ENCODE results near the gene PLA2G12A.

The PLA2G12A gene

GRCh38 chr4:109729718-109730618, at the start of gene PLA2G12A:
TSS of gene PLA2G12A (minus strand) at chr4:109730070. CDS start at chr4:109729809, 261 bp downstream.
- no peaks in the 10 kb centered on the region for H3K27me3 ChIP-seq (replicated peaks; ENCODE audit: control insufficient read depth, insufficient read depth, low read length)
- peak within 1 kb of the TSS; percentile 99 for H3K4me3 ChIP-seq (ENCODE audit: low read length)
- no peaks in the 10 kb centered on the region for H3K36me3 ChIP-seq (ENCODE audit: control insufficient read depth, insufficient read depth, low read length, severe bottlenecking)
- peaks cover 12% of the 10 kb centered on the region for H3K4me1 ChIP-seq (ENCODE audit: control insufficient read depth, insufficient read depth, low read length)
- no peaks in the 10 kb centered on the region for H3K9me3 ChIP-seq (ENCODE audit: control insufficient read depth, low read length)
- peak; percentile 81 for DNase-seq (ENCODE audit: low read depth)
- peak within 1 kb of the TSS; percentile 95 for H3K9ac ChIP-seq (ENCODE audit: low read length)

GRCh38 chr4:109764789-109765402, 35.0 kb upstream of the PLA2G12A start:
- Histone ChIP-seq H3K9ac (ENCODE audit: low read length) (no peak overlapping the region), H3K4me3 (ENCODE audit: low read length) (no peak overlapping the region), H3K4me1 (ENCODE audit: control insufficient read depth, insufficient read depth, low read length) (no peaks in the 10 kb centered on the region), H3K9me3 (ENCODE audit: control insufficient read depth, low read length) (no peaks in the 10 kb centered on the region), H3K27me3 (replicated peaks; ENCODE audit: control insufficient read depth, insufficient read depth, low read length) (no peaks in the 10 kb centered on the region), H3K36me3 (ENCODE audit: control insufficient read depth, insufficient read depth, low read length, severe bottlenecking) (no peaks in the 10 kb centered on the region)
- no peak for DNase-seq (ENCODE audit: low read depth)

DNA sequence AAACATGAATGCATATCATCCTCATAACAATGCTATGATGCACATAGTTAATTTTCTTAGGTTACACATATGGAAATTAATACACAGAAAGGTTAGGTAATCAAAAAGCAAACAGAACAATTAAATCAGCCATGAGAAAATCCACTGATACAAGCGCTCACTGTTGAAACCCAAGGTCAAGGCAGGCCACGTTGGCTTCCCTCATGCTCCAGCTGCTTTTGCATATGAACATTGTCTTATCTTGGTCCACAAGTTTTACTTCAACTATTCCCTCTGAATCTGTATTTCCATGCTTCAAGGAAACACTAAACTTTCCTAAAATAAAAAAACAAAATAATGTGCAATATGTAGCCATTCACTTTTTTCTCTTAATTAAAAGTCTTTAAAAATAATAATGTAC, 34.5 kb upstream of the PLA2G12A start:
- no peak for DNase-seq (ENCODE audit: low read depth)
- Histone ChIP-seq H3K27me3 (replicated peaks; ENCODE audit: control insufficient read depth, insufficient read depth, low read length) (no peaks in the 10 kb centered on the region), H3K9ac (ENCODE audit: low read length) (no peak overlapping the region), H3K4me1 (ENCODE audit: control insufficient read depth, insufficient read depth, low read length) (no peaks in the 10 kb centered on the region), H3K4me3 (ENCODE audit: low read length) (no peak overlapping the region), H3K36me3 (ENCODE audit: control insufficient read depth, insufficient read depth, low read length, severe bottlenecking) (no peaks in the 10 kb centered on the region), H3K9me3 (ENCODE audit: control insufficient read depth, low read length) (no peaks in the 10 kb centered on the region)

DNA sequence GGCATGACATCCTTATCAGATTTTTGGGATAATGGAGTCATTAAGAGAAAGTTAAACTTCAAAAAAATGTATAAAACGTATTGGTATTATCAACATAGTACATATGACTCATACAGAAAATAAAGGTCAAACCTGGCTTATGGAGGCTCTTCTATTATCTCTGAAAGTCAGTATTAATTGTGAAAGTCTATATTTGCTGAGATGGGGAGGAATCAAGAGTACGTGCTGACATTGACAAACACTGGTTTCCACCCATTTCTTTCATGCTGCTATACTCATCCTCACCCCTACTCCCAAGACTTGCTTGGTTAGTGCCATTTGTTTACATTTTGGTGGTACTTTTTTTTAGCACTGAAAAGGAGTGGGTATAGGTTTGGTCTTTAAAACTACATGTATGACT, 30.8 kb upstream of the PLA2G12A start:
- Histone ChIP-seq H3K27me3 (replicated peaks; ENCODE audit: control insufficient read depth, insufficient read depth, low read length) (no peaks in the 10 kb centered on the region), H3K4me3 (ENCODE audit: low read length) (no peak overlapping the region), H3K9ac (ENCODE audit: low read length) (no peak overlapping the region)

GRCh38 chr4:109755656-109756055, 25.8 kb upstream of the PLA2G12A start:
- no peak overlapping the region for H3K4me3 ChIP-seq (ENCODE audit: low read length)
- no peak overlapping the region for H3K9ac ChIP-seq (ENCODE audit: low read length)
- H3K4me1 ChIP-seq (ENCODE audit: control insufficient read depth, insufficient read depth, low read length) = no peaks in the 10 kb centered on the region
- no peaks in the 10 kb centered on the region for H3K9me3 ChIP-seq (ENCODE audit: control insufficient read depth, low read length)
- no peak for DNase-seq (ENCODE audit: low read depth)
- H3K27me3 ChIP-seq (replicated peaks; ENCODE audit: control insufficient read depth, insufficient read depth, low read length) = no peaks in the 10 kb centered on the region
- H3K36me3 ChIP-seq (ENCODE audit: control insufficient read depth, insufficient read depth, low read length, severe bottlenecking) = no peaks in the 10 kb centered on the region

More for the DNA sequence above, 30.8 kb upstream of the PLA2G12A start:
- no peaks in the 10 kb centered on the region for H3K9me3 ChIP-seq (ENCODE audit: control insufficient read depth, low read length)
- H3K4me1 ChIP-seq (ENCODE audit: control insufficient read depth, insufficient read depth, low read length) = no peaks in the 10 kb centered on the region
- no peak for DNase-seq (ENCODE audit: low read depth)
- no peaks in the 10 kb centered on the region for H3K36me3 ChIP-seq (ENCODE audit: control insufficient read depth, insufficient read depth, low read length, severe bottlenecking)

- Histone ChIP-seq H3K4me1 (ENCODE audit: control insufficient read depth, insufficient read depth, low read length) (no peaks in the 10 kb centered on the region), H3K9me3 (ENCODE audit: control insufficient read depth, low read length) (no peaks in the 10 kb centered on the region), H3K27me3 (replicated peaks; ENCODE audit: control insufficient read depth, insufficient read depth, low read length) (no peaks in the 10 kb centered on the region), H3K36me3 (ENCODE audit: control insufficient read depth, insufficient read depth, low read length, severe bottlenecking) (no peaks in the 10 kb centered on the region), H3K4me3 (ENCODE audit: low read length) (no peak overlapping the region), H3K9ac (ENCODE audit: low read length) (no peak overlapping the region)
- DNase-seq (ENCODE audit: low read depth) = no peak
These were observed 24.4 kb upstream of the PLA2G12A start for GRCh38 chr4:109754093-109754857.

DNA sequence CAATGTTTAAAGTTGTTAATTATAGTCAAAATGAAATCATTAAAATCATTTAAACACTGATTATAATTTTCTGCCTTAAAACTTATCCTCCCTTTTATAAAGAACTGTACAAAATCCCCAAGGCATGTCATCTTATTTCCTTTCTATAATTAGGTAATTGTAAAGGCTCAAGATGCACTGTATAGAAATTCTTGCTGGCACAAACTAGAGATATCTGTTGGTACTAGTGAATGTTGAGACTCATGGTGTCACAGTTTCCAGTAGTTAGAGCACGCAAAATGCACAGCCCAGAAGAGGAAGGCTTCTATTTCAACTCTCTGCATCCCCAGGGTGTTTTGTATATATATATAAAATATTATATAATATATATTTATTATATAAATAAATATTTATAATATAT, 22.7 kb upstream of the PLA2G12A start:
- Histone ChIP-seq H3K4me3 (ENCODE audit: low read length) (no peak overlapping the region), H3K9me3 (ENCODE audit: control insufficient read depth, low read length) (no peaks in the 10 kb centered on the region), H3K4me1 (ENCODE audit: control insufficient read depth, insufficient read depth, low read length) (no peaks in the 10 kb centered on the region), H3K36me3 (ENCODE audit: control insufficient read depth, insufficient read depth, low read length, severe bottlenecking) (no peaks in the 10 kb centered on the region), H3K9ac (ENCODE audit: low read length) (no peak overlapping the region), H3K27me3 (replicated peaks; ENCODE audit: control insufficient read depth, insufficient read depth, low read length) (no peaks in the 10 kb centered on the region)
- DNase-seq (ENCODE audit: low read depth) = no peak

GRCh38 chr4:109751852-109752251, 22.0 kb upstream of the PLA2G12A start:
- Histone ChIP-seq H3K36me3 (ENCODE audit: control insufficient read depth, insufficient read depth, low read length, severe bottlenecking) (no peaks in the 10 kb centered on the region), H3K4me1 (ENCODE audit: control insufficient read depth, insufficient read depth, low read length) (no peaks in the 10 kb centered on the region), H3K27me3 (replicated peaks; ENCODE audit: control insufficient read depth, insufficient read depth, low read length) (no peaks in the 10 kb centered on the region), H3K9me3 (ENCODE audit: control insufficient read depth, low read length) (no peaks in the 10 kb centered on the region), H3K9ac (ENCODE audit: low read length) (no peak overlapping the region), H3K4me3 (ENCODE audit: low read length) (no peak overlapping the region)
- DNase-seq (ENCODE audit: low read depth) = no peak

DNA sequence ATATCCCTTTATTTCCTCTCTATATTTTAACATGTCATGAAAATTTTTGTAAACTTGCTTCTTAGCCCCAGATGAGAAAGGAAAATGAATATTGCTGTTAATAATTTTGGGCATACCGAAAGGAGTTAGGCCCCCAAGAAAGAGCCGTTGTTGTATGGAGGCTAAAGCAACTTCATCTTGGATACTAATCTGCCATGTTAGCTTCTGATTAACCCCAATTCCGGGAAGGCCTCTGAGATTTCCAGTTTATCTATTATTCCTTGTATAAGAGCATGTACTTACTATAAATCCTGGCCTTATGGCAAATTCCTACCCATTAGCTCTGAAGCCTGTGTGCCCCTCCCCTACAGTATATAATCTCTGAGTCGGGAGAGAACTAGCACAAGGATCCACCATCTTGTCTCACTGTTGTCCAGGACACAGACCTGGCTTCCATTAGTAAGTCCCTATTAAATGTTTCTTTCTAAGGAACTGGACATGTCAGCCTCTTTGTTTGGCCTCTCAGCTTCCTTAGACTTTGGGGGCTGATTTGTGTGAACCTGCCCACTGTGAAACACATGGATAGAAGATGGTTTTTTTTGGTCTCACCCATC, 20.9 kb upstream of the PLA2G12A start:
- H3K27me3 ChIP-seq (replicated peaks; ENCODE audit: control insufficient read depth, insufficient read depth, low read length) = no peaks in the 10 kb centered on the region

GRCh38 chr4:109749388-109750082, 19.7 kb upstream of the PLA2G12A start:
- no peak overlapping the region for H3K9ac ChIP-seq (ENCODE audit: low read length)
- H3K27me3 ChIP-seq (replicated peaks; ENCODE audit: control insufficient read depth, insufficient read depth, low read length) = no peaks in the 10 kb centered on the region
- no peak overlapping the region for H3K4me3 ChIP-seq (ENCODE audit: low read length)
- no peaks in the 10 kb centered on the region for H3K9me3 ChIP-seq (ENCODE audit: control insufficient read depth, low read length)
- H3K4me1 ChIP-seq (ENCODE audit: control insufficient read depth, insufficient read depth, low read length) = no peaks in the 10 kb centered on the region
- H3K36me3 ChIP-seq (ENCODE audit: control insufficient read depth, insufficient read depth, low read length, severe bottlenecking) = no peaks in the 10 kb centered on the region
- no peak for DNase-seq (ENCODE audit: low read depth)

More for the DNA sequence above, 20.9 kb upstream of the PLA2G12A start:
- DNase-seq (ENCODE audit: low read depth) = no peak
- no peaks in the 10 kb centered on the region for H3K36me3 ChIP-seq (ENCODE audit: control insufficient read depth, insufficient read depth, low read length, severe bottlenecking)
- no peaks in the 10 kb centered on the region for H3K4me1 ChIP-seq (ENCODE audit: control insufficient read depth, insufficient read depth, low read length)
- H3K9me3 ChIP-seq (ENCODE audit: control insufficient read depth, low read length) = no peaks in the 10 kb centered on the region
- no peak overlapping the region for H3K9ac ChIP-seq (ENCODE audit: low read length)
- no peak overlapping the region for H3K4me3 ChIP-seq (ENCODE audit: low read length)
